ENCODE measurements around the gene GLMP. TPM values are rescaled to one million over a fixed set of nuclear protein-coding genes. Genes with fewer than 3 reads are reported as not detected.
A peak's percentile ranks its signal among the peaks of the same experiment; 100 is the strongest.

Gene GLMP
- total RNA-seq, 1 donor from 2014 or later, result 20.4 TPM

GRCh38 chr1:156245451-156246232, 49.8 kb downstream of the GLMP start:
- no peak overlapping the region for H3K27ac ChIP-seq (ENCODE audit: low read depth, low read length)

GRCh38 chr1:156244712-156245111, 50.8 kb downstream of the GLMP start:
- Histone ChIP-seq H3K9ac (ENCODE audit: low read depth in 1 of 3, low read length in 3 of 3) (no peak overlapping the region), H3K27me3 (ENCODE audit: control insufficient read depth in 3 of 3, insufficient read depth in 3 of 3, low read length in 3 of 3) (peaks cover 19 to 31% (median 28%) of the 10 kb centered on the region in 3 donors), H3K4me3 (ENCODE audit: low read length in 3 of 3) (no peak overlapping the region), H3K27ac (ENCODE audit: low read depth, low read length) (no peak overlapping the region), H3K4me1 (ENCODE audit: control insufficient read depth in 3 of 3, insufficient read depth in 3 of 3, low read length in 3 of 3) (peaks cover 21 to 28% (median 22%) of the 10 kb centered on the region in 3 donors), H3K9me3 (ENCODE audit: control insufficient read depth in 3 of 3, low read length in 3 of 3) (no peaks in the 10 kb centered on the region), H3K36me3 (ENCODE audit: control insufficient read depth in 3 of 3, insufficient read depth in 3 of 3, low read length in 3 of 3) (peaks cover 13 to 20% (median 15%) of the 10 kb centered on the region in 3 donors)

More at GRCh38 chr1:156245451-156246232, 49.8 kb downstream of the GLMP start:
- H3K27me3 ChIP-seq (ENCODE audit: control insufficient read depth in 3 of 3, insufficient read depth in 3 of 3, low read length in 3 of 3), result peaks cover 19 to 31% (median 28%) of the 10 kb centered on the region in 3 donors
- H3K36me3 ChIP-seq (ENCODE audit: control insufficient read depth in 3 of 3, insufficient read depth in 3 of 3, low read length in 3 of 3), result peaks cover 18 to 26% (median 19%) of the 10 kb centered on the region in 3 donors
- H3K4me3 ChIP-seq (ENCODE audit: low read length in 3 of 3), result peak overlapping the region in 1 of 3 donors; percentile 29
- H3K9ac ChIP-seq (ENCODE audit: low read depth in 1 of 3, low read length in 3 of 3), result peak overlapping the region in 1 of 3 donors; percentile 8
- peaks cover 21 to 28% (median 22%) of the 10 kb centered on the region in 3 donors for H3K4me1 ChIP-seq (ENCODE audit: control insufficient read depth in 3 of 3, insufficient read depth in 3 of 3, low read length in 3 of 3)
- no peaks in the 10 kb centered on the region for H3K9me3 ChIP-seq (ENCODE audit: control insufficient read depth in 3 of 3, low read length in 3 of 3)

GRCh38 chr1:156244126-156244525, 51.4 kb downstream of the GLMP start:
- no peaks in the 10 kb centered on the region for H3K9me3 ChIP-seq (ENCODE audit: control insufficient read depth in 3 of 3, low read length in 3 of 3)
- no peak overlapping the region for H3K27ac ChIP-seq (ENCODE audit: low read depth, low read length)
- peaks cover 21 to 28% (median 22%) of the 10 kb centered on the region in 3 donors for H3K4me1 ChIP-seq (ENCODE audit: control insufficient read depth in 3 of 3, insufficient read depth in 3 of 3, low read length in 3 of 3)
- no peak overlapping the region for H3K4me3 ChIP-seq (ENCODE audit: low read length in 3 of 3)
- H3K9ac ChIP-seq (ENCODE audit: low read depth in 1 of 3, low read length in 3 of 3), result no peak overlapping the region
- H3K27me3 ChIP-seq (ENCODE audit: control insufficient read depth in 3 of 3, insufficient read depth in 3 of 3, low read length in 3 of 3), result peaks cover 19 to 31% (median 28%) of the 10 kb centered on the region in 3 donors
- peaks cover 15 to 22% (median 16%) of the 10 kb centered on the region in 3 donors for H3K36me3 ChIP-seq (ENCODE audit: control insufficient read depth in 3 of 3, insufficient read depth in 3 of 3, low read length in 3 of 3)

- H3K27ac ChIP-seq (ENCODE audit: low read depth, low read length), result no peak overlapping the region
- no peak overlapping the region for H3K4me3 ChIP-seq (ENCODE audit: low read length in 3 of 3)
- H3K4me1 ChIP-seq (ENCODE audit: control insufficient read depth in 3 of 3, insufficient read depth in 3 of 3, low read length in 3 of 3), result peaks cover 16 to 23% (median 20%) of the 10 kb centered on the region in 3 donors
- H3K36me3 ChIP-seq (ENCODE audit: control insufficient read depth in 3 of 3, insufficient read depth in 3 of 3, low read length in 3 of 3), result peaks cover 27 to 36% (median 27%) of the 10 kb centered on the region in 3 donors
- no peaks in the 10 kb centered on the region for H3K9me3 ChIP-seq (ENCODE audit: control insufficient read depth in 3 of 3, low read length in 3 of 3)
- no peak overlapping the region for H3K9ac ChIP-seq (ENCODE audit: low read depth in 1 of 3, low read length in 3 of 3)
- H3K27me3 ChIP-seq (ENCODE audit: control insufficient read depth in 3 of 3, insufficient read depth in 3 of 3, low read length in 3 of 3), result peaks cover 19 to 31% (median 28%) of the 10 kb centered on the region in 3 donors
These were observed 52.7 kb downstream of the GLMP start for GRCh38 chr1:156242738-156243137.

Other genes starting within 250 kb of the GLMP start
- 15.7 TPM for gene UBQLN4, start 241.9 kb downstream of the GLMP start, total RNA-seq
- gene LAMTOR2, start 240.9 kb downstream of the GLMP start, total RNA-seq, result 35.0 TPM
- gene RAB25, start 234.5 kb downstream of the GLMP start, total RNA-seq, result not detected
- 6.8 TPM for gene MEX3A, start 213.2 kb downstream of the GLMP start, total RNA-seq
- gene LMNA, start 181.0 kb downstream of the GLMP start, total RNA-seq, result 399 TPM
- 4.2 TPM for gene SEMA4A, start 142.1 kb downstream of the GLMP start, total RNA-seq
- gene SLC25A44, start 101.6 kb downstream of the GLMP start, total RNA-seq, result 3.1 TPM
- gene PMF1, start 82.7 kb downstream of the GLMP start, total RNA-seq, result 50.6 TPM
- gene BGLAP, start 53.5 kb downstream of the GLMP start, total RNA-seq, result 1.0 TPM
- 1.0 TPM for gene PAQR6, start 47.6 kb downstream of the GLMP start, total RNA-seq
- gene SMG5, start 12.9 kb downstream of the GLMP start, total RNA-seq, result 25.6 TPM
- gene TMEM79, start 11.4 kb downstream of the GLMP start, total RNA-seq, result 4.2 TPM
- not detected for gene VHLL, start 3.6 kb upstream of the GLMP start, total RNA-seq
- 293 TPM for gene CCT3, start 42.6 kb upstream of the GLMP start, total RNA-seq
- gene TSACC, start 42.8 kb upstream of the GLMP start, total RNA-seq, result 2.1 TPM
- gene RHBG, start 73.5 kb upstream of the GLMP start, total RNA-seq, result not detected
- gene MEF2D, start 205.1 kb upstream of the GLMP start, total RNA-seq, result 7.8 TPM

All from skeletal muscle tissue (tissue), 4 donors.